ENCODE results near the gene AFF4. TPM values are rescaled to one million over a fixed set of nuclear protein-coding genes. Genes with fewer than 3 reads are reported as not detected.

Gene AFF4
- total and polyA plus RNA-seq, 9 of the 15 experiments (the other 6 are each of a cell fraction or from before 2014, with no cell fraction given), result 1.7 to 25.8 (median 17.9) TPM

DNA sequence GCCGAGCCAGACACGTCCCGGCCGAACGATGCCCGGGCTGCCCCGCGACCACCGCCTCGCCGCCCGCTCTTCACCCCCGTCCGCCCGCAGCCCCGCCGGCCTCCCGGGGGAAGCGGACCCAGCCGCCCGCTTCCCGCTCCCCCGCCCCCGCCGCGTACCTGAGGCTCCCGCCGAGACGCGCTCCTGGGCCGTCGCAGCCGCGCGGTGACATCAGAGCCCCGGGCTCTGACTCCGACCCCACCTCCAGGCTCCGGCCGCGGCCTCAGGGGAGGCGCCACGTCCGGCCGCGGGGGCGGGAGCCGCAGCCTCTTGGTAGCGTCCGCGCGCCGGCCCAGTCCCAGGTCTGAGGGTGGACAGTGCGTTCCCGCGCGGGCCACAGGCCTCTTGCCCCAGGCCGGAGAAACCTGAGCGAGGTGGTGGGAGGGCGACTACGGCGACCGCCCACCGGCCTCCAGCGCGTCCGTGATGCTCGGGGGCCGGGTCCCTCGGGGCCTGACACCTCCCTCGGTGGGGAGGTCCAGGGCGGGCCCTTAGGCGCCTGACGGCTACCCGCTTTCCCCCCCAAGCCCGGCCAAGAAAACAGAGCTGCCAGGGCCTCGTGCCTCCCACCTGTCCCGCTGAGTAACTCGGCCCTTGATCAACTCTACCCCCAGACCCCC, 132.9 kb downstream of the AFF4 start, which contains the start of gene SHROOM1 (continued):
- TF ChIP-seq, protein P1, sequence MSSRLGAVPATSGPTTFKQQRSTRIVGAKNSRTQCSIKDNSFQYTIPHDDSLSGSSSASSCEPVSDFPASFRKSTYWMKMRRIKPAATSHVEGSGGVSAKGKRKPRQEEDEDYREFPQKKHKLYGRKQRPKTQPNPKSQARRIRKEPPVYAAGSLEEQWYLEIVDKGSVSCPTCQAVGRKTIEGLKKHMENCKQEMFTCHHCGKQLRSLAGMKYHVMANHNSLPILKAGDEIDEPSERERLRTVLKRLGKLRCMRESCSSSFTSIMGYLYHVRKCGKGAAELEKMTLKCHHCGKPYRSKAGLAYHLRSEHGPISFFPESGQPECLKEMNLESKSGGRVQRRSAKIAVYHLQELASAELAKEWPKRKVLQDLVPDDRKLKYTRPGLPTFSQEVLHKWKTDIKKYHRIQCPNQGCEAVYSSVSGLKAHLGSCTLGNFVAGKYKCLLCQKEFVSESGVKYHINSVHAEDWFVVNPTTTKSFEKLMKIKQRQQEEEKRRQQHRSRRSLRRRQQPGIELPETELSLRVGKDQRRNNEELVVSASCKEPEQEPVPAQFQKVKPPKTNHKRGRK (tag; IDR thresholded peaks at IDR 0.05), result no peak
- TF ChIP-seq ZNF766 (CRISPR knock-in tag; conservative IDR thresholded peaks at IDR 0.05) (peak; percentile 64; the same call in 1 of the 2 replicates), BRD4 (IDR thresholded peaks at IDR 0.05) (peak; percentile 31; the same call in 1 of the 2 replicates), ERF (CRISPR knock-in tag; IDR thresholded peaks at IDR 0.05) (no peak), MTA2 (IDR thresholded peaks at IDR 0.05; ENCODE audit: low read depth) (no peak), SAFB2 (IDR thresholded peaks at IDR 0.05; ENCODE audit: borderline replicate concordance, low read depth, low read length, severe bottlenecking) (no peak), RCOR1 (IDR thresholded peaks at IDR 0.05; ENCODE audit: borderline replicate concordance in 1 of 2, low read depth in 2 of 2, low read length in 2 of 2) (0 out of 4 replicates have a peak, but pooled peaks of 1 of the 2 experiments have one; percentile 14), ZNF143 (CRISPR knock-in tag; IDR thresholded peaks at IDR 0.05) (no peak), DMBX1 (CRISPR knock-in tag; IDR thresholded peaks at IDR 0.05; ENCODE audit: borderline replicate concordance) (peak; percentile 77), FOXP1 (CRISPR knock-in tag; IDR thresholded peaks at IDR 0.05) (peak; percentile 58; the same call in 1 of the 2 replicates), LEF1 (IDR thresholded peaks at IDR 0.05) (no peak), ELF1 (tag; IDR thresholded peaks at IDR 0.05) (no peak), BRCA1 (IDR thresholded peaks at IDR 0.05) (no peak), BRCA1 (CRISPR knock-in tag; IDR thresholded peaks at IDR 0.05) (no peak), RB1 (IDR thresholded peaks at IDR 0.05; ENCODE audit: low read depth) (peak; percentile 93), ZBTB11 (CRISPR knock-in tag; IDR thresholded peaks at IDR 0.05) (no peak)
- TF ChIP-seq, protein P2, sequence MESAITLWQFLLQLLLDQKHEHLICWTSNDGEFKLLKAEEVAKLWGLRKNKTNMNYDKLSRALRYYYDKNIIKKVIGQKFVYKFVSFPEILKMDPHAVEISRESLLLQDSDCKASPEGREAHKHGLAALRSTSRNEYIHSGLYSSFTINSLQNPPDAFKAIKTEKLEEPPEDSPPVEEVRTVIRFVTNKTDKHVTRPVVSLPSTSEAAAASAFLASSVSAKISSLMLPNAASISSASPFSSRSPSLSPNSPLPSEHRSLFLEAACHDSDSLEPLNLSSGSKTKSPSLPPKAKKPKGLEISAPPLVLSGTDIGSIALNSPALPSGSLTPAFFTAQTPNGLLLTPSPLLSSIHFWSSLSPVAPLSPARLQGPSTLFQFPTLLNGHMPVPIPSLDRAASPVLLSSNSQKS (CRISPR knock-in tag; IDR thresholded peaks at IDR 0.05), result no peak

All from K562 (cell line).